Astrocyte (in vitro differentiated cells and primary cell): Measurements from ENCODE around the gene C13orf42.

Source experiments
- EZH2 ChIP-seq: IDR thresholded peaks from 2 replicates; pipeline ENCODE4 v1.6.1; 2012; ENCODE audit warnings: mild to moderate bottlenecking, low read length, inconsistent platforms; ENCODE audit not compliant: insufficient read depth
- TF ChIP-seq, protein P1 (sequence below): IDR thresholded peaks from 2 replicates; pipeline ENCODE4 v1.5.1; 2011; ENCODE audit warnings: low read depth, mild to moderate bottlenecking, inconsistent platforms, low read length, moderate library complexity; ENCODE audit not compliant: insufficient read depth

DNA sequence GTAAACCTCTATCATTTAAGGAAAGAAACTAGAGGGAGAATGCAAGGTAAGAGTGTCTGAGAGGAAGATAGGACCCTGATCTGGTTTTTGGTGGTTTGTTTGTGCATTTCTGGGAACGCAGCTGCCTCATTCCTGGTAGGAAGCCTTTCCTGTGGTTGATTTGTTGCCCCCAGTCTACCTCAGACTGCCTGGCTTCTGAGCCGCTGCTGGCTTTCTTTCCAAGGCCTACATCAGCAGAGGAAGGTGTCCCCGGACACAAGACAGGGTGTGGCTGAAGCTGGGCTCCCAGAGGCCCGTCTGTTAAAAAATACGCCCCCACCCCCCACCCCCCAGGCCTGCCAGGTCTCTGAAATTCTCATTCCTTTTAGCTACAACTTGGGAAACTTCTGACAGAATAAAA is 42.6 kb downstream of the C13orf42 start:
- TF ChIP-seq, protein P1, sequence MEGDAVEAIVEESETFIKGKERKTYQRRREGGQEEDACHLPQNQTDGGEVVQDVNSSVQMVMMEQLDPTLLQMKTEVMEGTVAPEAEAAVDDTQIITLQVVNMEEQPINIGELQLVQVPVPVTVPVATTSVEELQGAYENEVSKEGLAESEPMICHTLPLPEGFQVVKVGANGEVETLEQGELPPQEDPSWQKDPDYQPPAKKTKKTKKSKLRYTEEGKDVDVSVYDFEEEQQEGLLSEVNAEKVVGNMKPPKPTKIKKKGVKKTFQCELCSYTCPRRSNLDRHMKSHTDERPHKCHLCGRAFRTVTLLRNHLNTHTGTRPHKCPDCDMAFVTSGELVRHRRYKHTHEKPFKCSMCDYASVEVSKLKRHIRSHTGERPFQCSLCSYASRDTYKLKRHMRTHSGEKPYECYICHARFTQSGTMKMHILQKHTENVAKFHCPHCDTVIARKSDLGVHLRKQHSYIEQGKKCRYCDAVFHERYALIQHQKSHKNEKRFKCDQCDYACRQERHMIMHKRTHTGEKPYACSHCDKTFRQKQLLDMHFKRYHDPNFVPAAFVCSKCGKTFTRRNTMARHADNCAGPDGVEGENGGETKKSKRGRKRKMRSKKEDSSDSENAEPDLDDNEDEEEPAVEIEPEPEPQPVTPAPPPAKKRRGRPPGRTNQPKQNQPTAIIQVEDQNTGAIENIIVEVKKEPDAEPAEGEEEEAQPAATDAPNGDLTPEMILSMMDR: no peak
- TF ChIP-seq EZH2: no peak
